Measurements from ENCODE around the gene DMD. TPM values are rescaled to one million over a fixed set of nuclear protein-coding genes. Genes with fewer than 3 reads are reported as not detected.

DMD gene
- total RNA-seq, 1 donor from 2014 or later, result 143 TPM

- no peaks in the 10 kb centered on the region for H3K9me3 ChIP-seq (replicated peaks)
- intact Hi-C loops (cut with micrococcal nuclease), result no loop called here
- no peak for DNase-seq
These were observed 1985.5 kb downstream of the DMD start for GRCh38 chrX:31225819-31226218.

GRCh38 chrX:31224381-31225012 is 1986.9 kb downstream of the DMD start:
- Histone ChIP-seq H3K9me3 (replicated peaks) (no peaks in the 10 kb centered on the region), H3K4me3 (no peak overlapping the region), H3K4me1 (peaks cover 39% of the 10 kb centered on the region), H3K36me3 (no peaks in the 10 kb centered on the region), H3K27ac (replicated peaks) (no peak overlapping the region), H3K27me3 (ENCODE audit: low read depth) (no peaks in the 10 kb centered on the region)
- no peak for TF ChIP-seq CTCF (IDR thresholded peaks at IDR 0.05; ENCODE audit: borderline replicate concordance)
- DNase-seq, result no peak
- intact Hi-C loops (cut with micrococcal nuclease), result no loop called here

More at GRCh38 chrX:31225819-31226218, 1985.5 kb downstream of the DMD start:
- no peaks in the 10 kb centered on the region for H3K27me3 ChIP-seq (ENCODE audit: low read depth)
- no peak overlapping the region for H3K27ac ChIP-seq (replicated peaks)
- H3K4me3 ChIP-seq, result no peak overlapping the region
- peaks cover 40% of the 10 kb centered on the region for H3K4me1 ChIP-seq
- H3K36me3 ChIP-seq, result no peaks in the 10 kb centered on the region
- no peak for TF ChIP-seq CTCF (IDR thresholded peaks at IDR 0.05; ENCODE audit: borderline replicate concordance)

GRCh38 chrX:31223817-31224216 is 1987.5 kb downstream of the DMD start:
- intact Hi-C loops (cut with micrococcal nuclease), result no loop called here
- peaks cover 35% of the 10 kb centered on the region for H3K4me1 ChIP-seq
- H3K27ac ChIP-seq (replicated peaks), result no peak overlapping the region
- H3K27me3 ChIP-seq (ENCODE audit: low read depth), result no peaks in the 10 kb centered on the region
- H3K4me3 ChIP-seq, result no peak overlapping the region
- no peaks in the 10 kb centered on the region for H3K9me3 ChIP-seq (replicated peaks)
- DNase-seq, result no peak
- no peak for TF ChIP-seq CTCF (IDR thresholded peaks at IDR 0.05; ENCODE audit: borderline replicate concordance)
- H3K36me3 ChIP-seq, result no peaks in the 10 kb centered on the region

GRCh38 chrX:31222946-31223345 is 1988.4 kb downstream of the DMD start:
- no peak for DNase-seq
- no peaks in the 10 kb centered on the region for H3K27me3 ChIP-seq (ENCODE audit: low read depth)
- peaks cover 36% of the 10 kb centered on the region for H3K4me1 ChIP-seq
- H3K36me3 ChIP-seq, result no peaks in the 10 kb centered on the region
- no peaks in the 10 kb centered on the region for H3K9me3 ChIP-seq (replicated peaks)
- H3K27ac ChIP-seq (replicated peaks), result no peak overlapping the region
- intact Hi-C loops (cut with micrococcal nuclease), result no loop called here
- no peak for TF ChIP-seq CTCF (IDR thresholded peaks at IDR 0.05; ENCODE audit: borderline replicate concordance)
- H3K4me3 ChIP-seq, result no peak overlapping the region

GRCh38 chrX:31219174-31219573 is 1992.2 kb downstream of the DMD start:
- no peak for TF ChIP-seq CTCF (IDR thresholded peaks at IDR 0.05; ENCODE audit: borderline replicate concordance)
- H3K36me3 ChIP-seq, result no peaks in the 10 kb centered on the region
- intact Hi-C loops (cut with micrococcal nuclease), result no loop called here
- peaks cover 43% of the 10 kb centered on the region for H3K4me1 ChIP-seq
- no peak overlapping the region for H3K27ac ChIP-seq (replicated peaks)
- no peaks in the 10 kb centered on the region for H3K9me3 ChIP-seq (replicated peaks)
- no peaks in the 10 kb centered on the region for H3K27me3 ChIP-seq (ENCODE audit: low read depth)
- DNase-seq, result no peak
- H3K4me3 ChIP-seq, result no peak overlapping the region
